ENCODE measurements around the gene KSR1. TPM values are rescaled to one million over a fixed set of nuclear protein-coding genes. Genes with fewer than 3 reads are reported as not detected.

Gene KSR1
- total and polyA plus RNA-seq, 2 of the 8 experiments (the other 6 are each of a cell fraction or from before 2014, with no cell fraction given) = 14.1 to 34.7 TPM

DNA sequence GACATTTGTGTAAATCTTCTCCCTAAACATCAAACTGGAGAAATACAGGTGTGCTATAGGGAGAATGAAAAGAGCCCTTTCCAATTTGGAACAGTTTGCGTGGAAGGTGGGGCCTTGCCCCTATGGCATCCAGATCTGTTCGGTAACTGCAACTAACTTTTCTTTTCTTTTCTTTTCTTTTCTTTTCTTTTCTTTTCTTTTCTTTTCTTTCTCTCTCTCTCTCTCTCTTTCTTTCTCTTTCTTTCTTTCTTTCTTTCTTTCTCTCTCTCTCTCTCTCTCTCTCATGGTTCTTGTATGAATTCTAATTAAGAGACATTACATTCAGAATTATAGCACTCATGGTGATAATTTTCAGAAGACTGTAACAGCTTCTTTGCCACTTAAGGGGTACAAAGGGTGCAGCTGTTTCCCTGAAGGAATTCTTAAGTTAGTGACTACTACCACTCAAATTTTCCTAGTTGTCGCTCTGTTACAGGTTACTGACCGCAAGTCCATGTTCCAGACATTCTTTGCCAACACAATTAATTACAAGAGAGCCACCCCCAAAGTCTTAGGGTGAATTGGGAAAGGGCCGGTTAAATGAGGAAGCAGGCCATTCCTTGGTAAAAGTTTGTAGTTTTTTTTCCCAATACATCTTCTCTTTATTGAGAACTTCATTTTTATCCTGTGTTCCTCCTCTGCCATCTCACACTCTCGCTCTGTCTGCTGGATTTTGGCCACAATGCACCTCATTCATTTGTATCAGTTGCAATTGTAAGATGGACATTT, 69.8 kb downstream of the KSR1 start:
- H4K91ac ChIP-seq (replicated peaks; ENCODE audit: insufficient read length, low read length) = no peak overlapping the region
- H3K23ac ChIP-seq (ENCODE audit: insufficient read length) = no peak overlapping the region
- H4K20me1 ChIP-seq (replicated peaks in 1 of 2; ENCODE audit: control insufficient read depth in 1 of 2, insufficient read depth in 2 of 2, low read length in 2 of 2) = no peaks in the 10 kb centered on the region
- no peak overlapping the region for H2AFZ ChIP-seq (ENCODE audit: low read length)
- no peak overlapping the region for H3K9ac ChIP-seq (replicated peaks in 1 of 4; ENCODE audit: extremely low read depth in 1 of 4, low read depth in 3 of 4, low read length in 3 of 4)
- H3K4me3 ChIP-seq (ENCODE audit: extremely low read depth in 1 of 4, insufficient read depth in 2 of 4, low read depth in 3 of 4, low read length in 4 of 4) = no peak overlapping the region
- no peak overlapping the region for H2BK15ac ChIP-seq (ENCODE audit: low read length)
- H3K79me2 ChIP-seq (ENCODE audit: control insufficient read depth in 1 of 2, insufficient read depth in 2 of 2, low read length in 2 of 2) = peaks cover 0 to 69% of the 10 kb centered on the region in 2 experiments; a peak in 3 of 4 replicates
- no peak overlapping the region for H3K56ac ChIP-seq (replicated peaks; ENCODE audit: insufficient read length, low read depth, low read length)
- H3K27me3 ChIP-seq (replicated peaks in 1 of 4; ENCODE audit: control insufficient read depth in 3 of 4, extremely low read depth in 1 of 4, insufficient read depth in 3 of 4, low read length in 3 of 4) = no peaks in the 10 kb centered on the region
- no peak overlapping the region for H3K4ac ChIP-seq (replicated peaks; ENCODE audit: insufficient read length, low read depth, low read length)
- H2BK12ac ChIP-seq (ENCODE audit: low read depth, low read length) = no peak overlapping the region
- no peaks in the 10 kb centered on the region for H3K9me3 ChIP-seq (ENCODE audit: insufficient read depth in 2 of 2, low read depth in 1 of 2, low read length in 1 of 2)
- FAIRE-seq (no peak), DNase-seq (ENCODE audit: low read depth in 1 of 2, low spot score in 2 of 2) (no peak)
- no peak overlapping the region for H3K27ac ChIP-seq (ENCODE audit: low read depth, low read length)
- no peak overlapping the region; the same call in 1 of the 2 replicates for H2BK5ac ChIP-seq (ENCODE audit: low read depth, low read length)
- H3K23me2 ChIP-seq (ENCODE audit: low read depth, low read length) = no peaks in the 10 kb centered on the region
- ChIA-PET POLR2A (ENCODE audit: partially characterized antibody) (interaction anchor here (1.5 to 2.7 kb wide), 3 partner anchors 12 to 54 kb away, joined by 4 to 9 read pairs (median 4); no protein-coding TSS in a partner anchor), CTCF (ENCODE audit: partially characterized antibody) (interaction anchor here (0.6 to 1.6 kb wide), 6 partner anchors 8 to 39 kb away, joined by 3 to 8 read pairs (median 3); no protein-coding TSS in a partner anchor)
- H2BK120ac ChIP-seq (replicated peaks; ENCODE audit: low read depth, low read length) = no peak overlapping the region
- 92% methylated on average over 6 of the region's 6 CpGs; no CpG with 5 or more reads in 1 of the 2 experiments for WGBS, 2 experiments (ENCODE audit: extremely low coverage in 1 of 2, insufficient coverage in 1 of 2, insufficient read length in 1 of 2, insufficient replicate concordance in 2 of 2, low coverage in 1 of 2, low lambda C conversion rate in 2 of 2, missing lambda C conversion rate in 1 of 2)
- H4K8ac ChIP-seq (ENCODE audit: extremely low read depth, insufficient read depth, low read length) = no peak overlapping the region
- H3K4me2 ChIP-seq (ENCODE audit: insufficient read depth in 1 of 2, low read depth in 2 of 2, low read length in 2 of 2) = peak overlapping the region in 1 of 2 experiments; percentile 49; a peak in 1 of 4 replicates
- H3K36me3 ChIP-seq (ENCODE audit: control insufficient read depth in 2 of 4, insufficient read depth in 4 of 4, low read length in 3 of 4) = no peaks in the 10 kb centered on the region
- peaks cover 2 to 26% (median 16%) of the 10 kb centered on the region in 4 experiments; a peak in 5 of 7 replicates for H3K4me1 ChIP-seq (replicated peaks in 1 of 4; ENCODE audit: control insufficient read depth in 3 of 4, insufficient read depth in 4 of 4, low read length in 3 of 4)
- H3K79me1 ChIP-seq (ENCODE audit: low read depth, low read length) = peaks cover 12% of the 10 kb centered on the region
- H3K18ac ChIP-seq (ENCODE audit: extremely low read depth, low read length) = no peak overlapping the region; the same call in 1 of the 2 replicates
- no peak overlapping the region for H4K5ac ChIP-seq (ENCODE audit: insufficient read length, low read depth, low read length)
- no peak overlapping the region for H3K14ac ChIP-seq (ENCODE audit: insufficient read length)
- H2AK5ac ChIP-seq (ENCODE audit: low read depth, low read length) = no peak overlapping the region
- H2BK20ac ChIP-seq (ENCODE audit: low read length) = no peak overlapping the region
- TF ChIP-seq, protein P1, sequence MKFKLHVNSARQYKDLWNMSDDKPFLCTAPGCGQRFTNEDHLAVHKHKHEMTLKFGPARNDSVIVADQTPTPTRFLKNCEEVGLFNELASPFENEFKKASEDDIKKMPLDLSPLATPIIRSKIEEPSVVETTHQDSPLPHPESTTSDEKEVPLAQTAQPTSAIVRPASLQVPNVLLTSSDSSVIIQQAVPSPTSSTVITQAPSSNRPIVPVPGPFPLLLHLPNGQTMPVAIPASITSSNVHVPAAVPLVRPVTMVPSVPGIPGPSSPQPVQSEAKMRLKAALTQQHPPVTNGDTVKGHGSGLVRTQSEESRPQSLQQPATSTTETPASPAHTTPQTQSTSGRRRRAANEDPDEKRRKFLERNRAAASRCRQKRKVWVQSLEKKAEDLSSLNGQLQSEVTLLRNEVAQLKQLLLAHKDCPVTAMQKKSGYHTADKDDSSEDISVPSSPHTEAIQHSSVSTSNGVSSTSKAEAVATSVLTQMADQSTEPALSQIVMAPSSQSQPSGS (IDR thresholded peaks at IDR 0.05; ENCODE audit: low read length) = no peak
- no peak for TF ChIP-seq ZNF274 (IDR thresholded peaks at IDR 0.05; ENCODE audit: borderline replicate concordance, extremely low read depth, low read length)
- no peak for TF ChIP-seq SUZ12 (IDR thresholded peaks at IDR 0.05; ENCODE audit: low read length)
- TF ChIP-seq, protein P2, sequence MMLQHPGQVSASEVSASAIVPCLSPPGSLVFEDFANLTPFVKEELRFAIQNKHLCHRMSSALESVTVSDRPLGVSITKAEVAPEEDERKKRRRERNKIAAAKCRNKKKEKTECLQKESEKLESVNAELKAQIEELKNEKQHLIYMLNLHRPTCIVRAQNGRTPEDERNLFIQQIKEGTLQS (IDR thresholded peaks at IDR 0.05; ENCODE audit: insufficient read depth, low read depth, low read length) = no peak
- no peak for TF ChIP-seq EP300 (IDR thresholded peaks at IDR 0.05; ENCODE audit: borderline replicate concordance in 1 of 2, low read depth in 2 of 2, low read length in 2 of 2)
- TF ChIP-seq SP4 (IDR thresholded peaks at IDR 0.05; ENCODE audit: low read length) = no peak
- TF ChIP-seq EGR1 (IDR thresholded peaks at IDR 0.05; ENCODE audit: borderline replicate concordance, low read depth, low read length) = no peak
- no peak for TF ChIP-seq YY1 (IDR thresholded peaks at IDR 0.05; ENCODE audit: low read depth, low read length)
- no peak for TF ChIP-seq FOSL1 (IDR thresholded peaks at IDR 0.05; ENCODE audit: insufficient read depth, low read depth, low read length)
- TF ChIP-seq BRCA1 (IDR thresholded peaks at IDR 0.05; ENCODE audit: low read depth, low read length) = no peak

All from H1 (cell line).